GM18508 (cell line): ENCODE measurements around the gene YBX2.
"Not testable (repeated sequence)": the region's sequence is repeated elsewhere in the genome, so short reads cannot be mapped to it uniquely, and the experiment has no call there.

Experiments
- ATAC-seq: cut with Tn5 transposase; IDR thresholded peaks from one replicate; pipeline ENCODE4 v1.9.1; 2021; ENCODE audit warnings: moderate number of reproducible peaks; ENCODE audit not compliant: insufficient read depth, unreplicated experiment

YBX2 gene

GRCh38 chr17:7294614-7295153 is at the start of gene YBX2:
Gene YBX2 (minus strand): TSS chr17:7294639. CDS start chr17:7294500, 139 bp downstream.
- ATAC-seq = no peak

- no peak for ATAC-seq
Observed at GRCh38 chr17:7343250-7343649, 48.8 kb upstream of the YBX2 start.

GRCh38 chr17:7341842-7342241 is 47.4 kb upstream of the YBX2 start:
- ATAC-seq = no peak

GRCh38 chr17:7340179-7340578 is 45.7 kb upstream of the YBX2 start:
- ATAC-seq = no peak

GRCh38 chr17:7337600-7337999 is 43.2 kb upstream of the YBX2 start:
- not testable (repeated sequence) for ATAC-seq

- ATAC-seq = no peak
Observed at GRCh38 chr17:7336240-7337175, 42.1 kb upstream of the YBX2 start, which contains the start of gene ACAP1. Gene ACAP1 (plus strand): TSS chr17:7336529. CDS start chr17:7336735, 206 bp downstream.

GRCh38 chr17:7335765-7336164 is 41.3 kb upstream of the YBX2 start:
- not testable (repeated sequence) for ATAC-seq

GRCh38 chr17:7334938-7335538 is 40.6 kb upstream of the YBX2 start:
- ATAC-seq = no peak

- ATAC-seq = not testable (repeated sequence)
Observed at GRCh38 chr17:7332600-7333069, 38.2 kb upstream of the YBX2 start.

GRCh38 chr17:7332111-7332510 is 37.7 kb upstream of the YBX2 start:
- no peak for ATAC-seq

GRCh38 chr17:7330638-7331015 is 36.2 kb upstream of the YBX2 start:
- ATAC-seq = no peak

GRCh38 chr17:7329997-7330637 is 35.7 kb upstream of the YBX2 start:
- ATAC-seq = peak; percentile 22

- peak; percentile 38 for ATAC-seq
Observed at GRCh38 chr17:7329374-7329996, 35.0 kb upstream of the YBX2 start.

- no peak for ATAC-seq
Observed at GRCh38 chr17:7328840-7329373, 34.5 kb upstream of the YBX2 start, which contains the start of gene NEURL4. Gene NEURL4 (minus strand): TSS chr17:7329335. CDS start chr17:7329312, 23 bp downstream.

GRCh38 chr17:7328009-7328408 is 33.6 kb upstream of the YBX2 start:
- no peak for ATAC-seq

- no peak for ATAC-seq
Observed at GRCh38 chr17:7327501-7327900, 33.1 kb upstream of the YBX2 start.

GRCh38 chr17:7327056-7327455 is 32.6 kb upstream of the YBX2 start:
- ATAC-seq = no peak

- ATAC-seq = no peak
Observed at GRCh38 chr17:7326186-7326585, 31.7 kb upstream of the YBX2 start.

- ATAC-seq = no peak
Observed at GRCh38 chr17:7325031-7325528, 30.6 kb upstream of the YBX2 start.

- no peak for ATAC-seq
Observed at GRCh38 chr17:7324438-7324779, 30.0 kb upstream of the YBX2 start.
